Stimulated activated CD4-positive, alpha-beta T cell treated with anti-CD3 and anti-CD28 coated beads, Interleukin-15, amount 100 ng/mL, for 48 hours (primary cell): Measurements from ENCODE around the gene LRRC74B.
"Not testable (repeated sequence)": the region's sequence is repeated elsewhere in the genome, so short reads cannot be mapped to it uniquely, and the experiment has no call there.

ENCODE experiments used
- DNase-seq, 2 donors: peaks; one replicate each; pipeline ENCODE4 v3.0.0-alpha.2; 2020; ENCODE audit warnings: low read depth in 2 of 2

The LRRC74B gene

GRCh38 chr22:21075516-21076138, 29.9 kb downstream of the LRRC74B start:
- DNase-seq = no peak

GRCh38 chr22:21076912-21077625, 31.3 kb downstream of the LRRC74B start:
- no peak for DNase-seq

GRCh38 chr22:21077884-21078508, 32.2 kb downstream of the LRRC74B start:
- no peak for DNase-seq

- DNase-seq = no peak
Measured at GRCh38 chr22:21078916-21079315, 33.2 kb downstream of the LRRC74B start.

- DNase-seq = no peak
Measured at GRCh38 chr22:21079493-21079892, 33.7 kb downstream of the LRRC74B start.

GRCh38 chr22:21080435-21081137, 34.8 kb downstream of the LRRC74B start:
- DNase-seq = no peak

GRCh38 chr22:21082248-21082647, 36.5 kb downstream of the LRRC74B start:
- DNase-seq = no peak

GRCh38 chr22:21087119-21087518, 41.4 kb downstream of the LRRC74B start:
- no peak for DNase-seq

GRCh38 chr22:21087926-21088325, 42.2 kb downstream of the LRRC74B start:
- not testable (repeated sequence) for DNase-seq

GRCh38 chr22:21091220-21091619, 45.5 kb downstream of the LRRC74B start:
- not testable (repeated sequence) for DNase-seq

- no peak for DNase-seq
Measured at GRCh38 chr22:21092797-21093554, 47.2 kb downstream of the LRRC74B start.

GRCh38 chr22:21093555-21094137, 47.9 kb downstream of the LRRC74B start:
- not testable (repeated sequence) for DNase-seq

- no peak for DNase-seq
Measured at GRCh38 chr22:21094911-21095772, 49.4 kb downstream of the LRRC74B start.

GRCh38 chr22:21095773-21096107, 50.0 kb downstream of the LRRC74B start:
- no peak for DNase-seq

- not testable (repeated sequence) for DNase-seq
Measured at GRCh38 chr22:21096878-21097277, 51.1 kb downstream of the LRRC74B start.

- DNase-seq = no peak
Measured at GRCh38 chr22:21098099-21098671, 52.4 kb downstream of the LRRC74B start.

- no peak for DNase-seq
Measured at GRCh38 chr22:21099578-21099977, 53.8 kb downstream of the LRRC74B start.

GRCh38 chr22:21100149-21101032, 54.6 kb downstream of the LRRC74B start:
- no peak for DNase-seq
